ENCODE data around the gene COMMD6.

Gene COMMD6

GRCh38 chr13:75494491-75494890 lies 43.1 kb downstream of the COMMD6 start:
- DNase-seq (ENCODE audit: insufficient read length, low spot score): no peak
- TF ChIP-seq CTCF (IDR thresholded peaks at IDR 0.05; ENCODE audit: insufficient read depth, missing control alignments): no peak
- FAIRE-seq: no peak

GRCh38 chr13:75493156-75493555 lies 44.5 kb downstream of the COMMD6 start:
- DNase-seq (ENCODE audit: insufficient read length, low spot score) (no peak), FAIRE-seq (no peak)
- no peak for TF ChIP-seq CTCF (IDR thresholded peaks at IDR 0.05; ENCODE audit: insufficient read depth, missing control alignments)

GRCh38 chr13:75492389-75492788 lies 45.3 kb downstream of the COMMD6 start:
- no peak for FAIRE-seq
- no peak for TF ChIP-seq CTCF (IDR thresholded peaks at IDR 0.05; ENCODE audit: insufficient read depth, missing control alignments)
- no peak for DNase-seq (ENCODE audit: insufficient read length, low spot score)

- TF ChIP-seq CTCF (IDR thresholded peaks at IDR 0.05; ENCODE audit: insufficient read depth, missing control alignments): no peak
- DNase-seq (ENCODE audit: insufficient read length, low spot score) (no peak), FAIRE-seq (no peak)
Measured at GRCh38 chr13:75491376-75491775, 46.3 kb downstream of the COMMD6 start.

GRCh38 chr13:75489502-75490263 lies 48.0 kb downstream of the COMMD6 start:
- no peak for TF ChIP-seq CTCF (IDR thresholded peaks at IDR 0.05; ENCODE audit: insufficient read depth, missing control alignments)
- no peak for FAIRE-seq
- DNase-seq (ENCODE audit: insufficient read length, low spot score): no peak

- no peak for TF ChIP-seq CTCF (IDR thresholded peaks at IDR 0.05; ENCODE audit: insufficient read depth, missing control alignments)
- no peak for DNase-seq (ENCODE audit: insufficient read length, low spot score)
- no peak for FAIRE-seq
Measured at GRCh38 chr13:75486146-75487062, 51.2 kb downstream of the COMMD6 start.
